ENCODE results near the gene KCNV2.

- TF ChIP-seq POLR2A (IDR thresholded peaks at IDR 0.05; ENCODE audit: low read depth, low read length) = no peak
- TF ChIP-seq POLR2AphosphoS5 (IDR thresholded peaks at IDR 0.05; ENCODE audit: low read depth, low read length) = no peak
- no peak for TF ChIP-seq TAF1 (IDR thresholded peaks at IDR 0.05; ENCODE audit: borderline replicate concordance, low read depth, low read length)
Measured at GRCh38 chr9:2741441-2742158, 24.3 kb downstream of the KCNV2 start.
